Brain microvascular endothelial cell (primary cell): ENCODE data around the gene AKR1C1.
"Not testable (repeated sequence)": the region's sequence is repeated elsewhere in the genome, so short reads cannot be mapped to it uniquely, and the experiment has no call there.

Experiments used
- DNase-seq: peaks from one replicate; pipeline ENCODE4 v3.0.0-alpha.2; 2020
- H3K27ac ChIP-seq: fragments of 250-450 bp; sonication (Bioruptor Pico); 2 replicates; pipeline ENCODE4 v1.5.1; 2020; ENCODE audit warnings: mild to moderate bottlenecking, moderate library complexity
- H3K27me3 ChIP-seq: fragments of 250-450 bp; sonication (Bioruptor Pico); replicated peaks from 2 replicates; pipeline ENCODE4 v1.5.1; 2020; ENCODE audit warnings: mild to moderate bottlenecking
- H3K36me3 ChIP-seq: fragments of 250-450 bp; sonication (Bioruptor Pico); replicated peaks from 2 replicates; pipeline ENCODE4 v1.5.1; 2020; ENCODE audit warnings: mild to moderate bottlenecking
- H3K4me3 ChIP-seq: 2 replicates; pipeline ENCODE4 v1.5.1; 2011; ENCODE audit warnings: low read depth, mild to moderate bottlenecking, control low read depth, low read length, moderate library complexity
- in situ Hi-C: cut with HindIII; loops from 2 replicates; pipeline ENCODE4 v1.10.0; 2017; ENCODE audit warnings: low sequenced_read_pairs, low pct_ligation_motif_present
- TF ChIP-seq, protein P1 (sequence below): IDR thresholded peaks from 2 replicates; pipeline ENCODE4 v1.5.1; 2011; ENCODE audit warnings: low read depth, mild to moderate bottlenecking, moderate library complexity, low read length, control low read depth, inconsistent platforms; ENCODE audit errors: missing control alignments

Gene AKR1C1

DNA sequence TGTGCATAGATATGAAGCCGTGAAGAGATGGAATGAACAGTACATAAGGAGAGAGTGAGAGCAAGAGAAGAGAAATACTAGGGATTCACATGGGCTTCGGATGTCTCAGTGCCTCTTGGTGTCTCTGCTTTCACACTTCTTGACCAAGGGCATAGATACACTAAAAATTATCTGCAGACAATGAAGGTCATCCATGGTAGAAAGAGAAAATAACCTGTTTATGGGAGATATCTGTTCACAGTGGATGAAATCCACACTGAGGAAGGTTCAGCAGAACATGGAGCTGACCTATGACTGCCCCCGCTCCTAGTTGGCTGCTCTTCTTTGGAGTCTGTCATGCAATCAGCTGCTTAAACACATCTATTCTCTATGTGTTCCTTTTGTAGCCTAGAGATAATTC lies 6.1 kb downstream of the AKR1C1 start:
- DNase-seq, H3K27ac ChIP-seq, H3K27me3 ChIP-seq, in situ Hi-C loops, H3K36me3 ChIP-seq, H3K4me3 ChIP-seq: not testable (repeated sequence)

DNA sequence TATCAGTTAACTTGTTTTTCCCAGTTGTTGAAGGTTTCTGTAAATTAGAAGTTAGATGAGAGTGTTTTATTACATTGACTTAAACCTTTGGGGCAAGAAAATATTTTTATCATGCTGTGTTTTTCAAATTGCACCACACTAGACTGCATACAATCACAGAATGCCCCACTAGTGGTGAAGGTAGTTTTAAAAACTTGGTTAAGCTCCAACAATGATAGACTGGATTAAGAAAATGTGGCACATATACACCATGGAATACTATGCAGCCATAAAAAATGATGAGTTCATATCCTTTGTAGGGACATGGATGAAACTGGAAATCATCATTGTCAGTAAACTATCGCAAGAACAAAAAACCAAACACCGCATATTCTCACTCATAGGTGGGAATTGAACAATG lies 7.1 kb downstream of the AKR1C1 start:
- H3K36me3 ChIP-seq, H3K27me3 ChIP-seq, H3K4me3 ChIP-seq, DNase-seq, in situ Hi-C loops, H3K27ac ChIP-seq: not testable (repeated sequence)

DNA sequence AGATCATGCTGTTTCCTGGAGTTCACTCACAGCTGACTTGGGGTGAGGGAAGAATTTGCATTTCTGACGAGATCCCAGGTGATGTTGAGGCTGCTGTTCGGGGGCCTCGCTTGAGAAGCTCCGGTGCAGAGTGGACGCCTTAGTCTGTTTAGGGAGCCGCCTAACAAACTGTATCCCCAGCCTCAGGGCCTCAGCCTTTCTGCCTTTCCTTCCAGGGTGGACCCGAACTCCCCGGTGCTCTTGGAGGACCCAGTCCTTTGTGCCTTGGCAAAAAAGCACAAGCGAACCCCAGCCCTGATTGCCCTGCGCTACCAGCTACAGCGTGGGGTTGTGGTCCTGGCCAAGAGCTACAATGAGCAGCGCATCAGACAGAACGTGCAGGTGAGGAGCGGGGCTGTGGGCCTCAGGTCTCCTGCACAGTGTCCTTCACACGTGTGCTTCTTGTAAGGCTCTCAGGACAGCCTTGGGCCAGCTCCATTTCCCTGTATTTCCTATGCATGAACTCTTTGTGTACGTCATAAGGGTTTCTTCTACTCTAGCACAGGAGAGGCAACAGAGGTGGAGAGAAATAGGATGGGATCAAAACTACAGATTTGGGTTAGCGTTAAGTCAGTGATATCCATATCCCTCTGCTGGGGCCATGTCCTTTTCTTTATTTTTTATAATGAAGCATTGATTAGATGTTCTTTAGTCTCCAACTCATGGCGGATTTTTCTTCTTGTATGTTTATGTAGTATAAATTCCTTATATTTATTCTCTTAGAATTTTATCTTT lies 9.3 kb downstream of the AKR1C1 start:
- H3K4me3 ChIP-seq, H3K27ac ChIP-seq, in situ Hi-C loops, DNase-seq, H3K36me3 ChIP-seq, H3K27me3 ChIP-seq: not testable (repeated sequence)

DNA sequence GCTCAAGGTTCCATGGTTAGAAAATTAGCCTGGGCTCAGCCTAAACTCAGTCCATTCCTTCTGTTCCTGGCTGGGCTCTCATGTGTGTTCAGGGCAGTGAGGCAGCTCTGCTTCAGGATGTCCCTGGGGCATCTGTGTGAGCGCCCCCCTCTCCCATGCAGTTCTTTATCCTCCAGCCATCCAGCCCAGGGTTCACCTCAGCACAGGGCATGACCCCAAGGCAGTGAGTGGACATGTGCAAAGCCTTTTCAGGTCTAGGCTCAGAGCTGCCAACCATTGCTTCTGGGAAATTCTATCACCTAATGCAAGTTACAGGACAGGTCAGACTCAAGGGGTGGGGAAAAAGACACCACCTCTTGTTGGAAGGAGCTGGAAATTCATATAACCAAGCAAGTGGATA lies 10.1 kb downstream of the AKR1C1 start:
- H3K36me3 ChIP-seq, H3K27me3 ChIP-seq, H3K4me3 ChIP-seq, H3K27ac ChIP-seq, DNase-seq, in situ Hi-C loops: not testable (repeated sequence)

DNA sequence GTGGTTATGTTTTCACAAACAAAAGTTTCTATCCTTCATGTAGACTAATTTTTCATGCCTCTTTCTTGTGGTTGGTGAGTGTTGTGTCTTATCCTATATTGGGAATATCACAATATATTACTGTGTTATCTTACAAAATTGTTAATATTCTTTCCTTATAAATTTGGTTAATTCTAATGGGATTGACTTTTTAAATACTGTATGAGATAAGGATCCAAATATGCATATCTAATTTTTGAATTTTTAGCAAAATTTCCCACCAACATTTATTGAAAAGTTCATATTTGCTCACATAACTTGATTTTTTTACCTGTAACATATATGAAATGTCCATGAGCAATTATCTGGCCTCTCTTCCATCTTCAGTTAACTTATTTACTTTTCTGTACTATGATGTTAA lies 11.2 kb downstream of the AKR1C1 start:
- in situ Hi-C loops, H3K27me3 ChIP-seq: not testable (repeated sequence)

DNA sequence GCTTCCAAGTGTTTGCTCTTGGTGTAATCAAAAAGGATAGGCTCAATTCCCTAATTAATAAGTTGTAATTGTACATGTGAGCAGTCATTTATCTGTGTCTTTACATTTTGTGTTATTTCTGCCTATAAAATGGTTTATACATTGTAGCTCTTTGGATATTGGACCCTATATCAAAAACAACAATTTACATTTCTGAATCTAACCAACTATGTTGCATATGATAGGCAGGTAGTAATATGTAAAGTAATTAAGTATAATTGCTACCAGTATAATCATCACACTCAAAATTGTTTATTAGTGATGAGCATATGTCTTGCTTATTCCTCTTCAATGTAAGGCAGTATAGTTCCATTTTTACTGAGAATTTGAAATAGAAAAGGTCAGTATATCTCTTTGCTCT lies 13.8 kb downstream of the AKR1C1 start:
- H3K27ac ChIP-seq: no peak overlapping the region
- TF ChIP-seq, protein P1, sequence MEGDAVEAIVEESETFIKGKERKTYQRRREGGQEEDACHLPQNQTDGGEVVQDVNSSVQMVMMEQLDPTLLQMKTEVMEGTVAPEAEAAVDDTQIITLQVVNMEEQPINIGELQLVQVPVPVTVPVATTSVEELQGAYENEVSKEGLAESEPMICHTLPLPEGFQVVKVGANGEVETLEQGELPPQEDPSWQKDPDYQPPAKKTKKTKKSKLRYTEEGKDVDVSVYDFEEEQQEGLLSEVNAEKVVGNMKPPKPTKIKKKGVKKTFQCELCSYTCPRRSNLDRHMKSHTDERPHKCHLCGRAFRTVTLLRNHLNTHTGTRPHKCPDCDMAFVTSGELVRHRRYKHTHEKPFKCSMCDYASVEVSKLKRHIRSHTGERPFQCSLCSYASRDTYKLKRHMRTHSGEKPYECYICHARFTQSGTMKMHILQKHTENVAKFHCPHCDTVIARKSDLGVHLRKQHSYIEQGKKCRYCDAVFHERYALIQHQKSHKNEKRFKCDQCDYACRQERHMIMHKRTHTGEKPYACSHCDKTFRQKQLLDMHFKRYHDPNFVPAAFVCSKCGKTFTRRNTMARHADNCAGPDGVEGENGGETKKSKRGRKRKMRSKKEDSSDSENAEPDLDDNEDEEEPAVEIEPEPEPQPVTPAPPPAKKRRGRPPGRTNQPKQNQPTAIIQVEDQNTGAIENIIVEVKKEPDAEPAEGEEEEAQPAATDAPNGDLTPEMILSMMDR: no peak
- H3K27me3 ChIP-seq: no peaks in the 10 kb centered on the region
- no peak for DNase-seq
- no peak overlapping the region for H3K4me3 ChIP-seq
- H3K36me3 ChIP-seq: no peaks in the 10 kb centered on the region
- in situ Hi-C loops: no loop called here

More for the DNA sequence above, 11.2 kb downstream of the AKR1C1 start:
- H3K36me3 ChIP-seq, DNase-seq, H3K4me3 ChIP-seq, H3K27ac ChIP-seq: not testable (repeated sequence)

DNA sequence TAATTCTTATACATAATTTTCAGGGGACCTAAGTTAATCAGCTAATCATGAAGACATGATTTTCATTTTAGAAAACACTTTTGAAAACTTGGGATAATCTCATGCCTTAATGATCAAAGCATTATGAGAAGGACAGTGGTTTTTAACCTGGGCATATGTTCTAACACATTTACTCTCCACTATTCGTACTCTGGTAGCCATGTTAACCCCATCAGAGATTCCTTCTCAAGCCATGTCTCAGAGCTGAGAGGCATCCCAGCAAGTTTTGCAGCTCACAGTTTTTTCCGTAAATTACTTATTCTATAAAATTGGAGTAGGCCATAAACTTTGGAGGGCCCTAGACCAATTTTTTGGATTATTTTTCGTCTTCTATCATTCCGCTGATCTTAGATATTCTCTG lies 15.7 kb downstream of the AKR1C1 start:
- in situ Hi-C loops: no loop called here
- H3K27ac ChIP-seq: no peak overlapping the region

DNA sequence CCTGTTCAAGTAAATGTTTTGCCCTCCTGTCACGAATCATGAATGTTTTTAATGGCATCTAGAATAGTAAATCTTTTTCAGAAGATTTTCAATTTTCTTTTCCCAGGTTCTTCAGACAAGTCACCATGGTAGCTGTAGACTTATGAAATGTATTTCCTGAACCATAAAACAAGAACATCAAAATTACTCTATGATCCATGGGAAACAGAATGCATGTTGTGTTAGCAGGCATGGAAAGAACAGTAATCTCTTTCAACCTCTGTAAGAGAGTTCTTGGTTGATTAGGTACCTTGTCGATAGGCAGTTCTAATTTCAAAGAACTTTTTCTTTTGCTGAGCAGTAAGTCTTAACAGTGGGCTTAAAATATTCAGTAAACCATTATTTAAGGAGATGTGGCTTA lies 17.6 kb downstream of the AKR1C1 start:
- H3K27me3 ChIP-seq: no peaks in the 10 kb centered on the region
- no peak overlapping the region for H3K4me3 ChIP-seq
- H3K27ac ChIP-seq: no peak overlapping the region
- TF ChIP-seq, protein P1: no peak
- in situ Hi-C loops: no loop called here
- no peaks in the 10 kb centered on the region for H3K36me3 ChIP-seq
- no peak for DNase-seq

More for the DNA sequence above, 15.7 kb downstream of the AKR1C1 start:
- DNase-seq: no peak
- TF ChIP-seq, protein P1: no peak
- Histone ChIP-seq H3K4me3 (no peak overlapping the region), H3K27me3 (no peaks in the 10 kb centered on the region), H3K36me3 (no peaks in the 10 kb centered on the region)
